ENCODE measurements around the gene RNF4.
"Not testable (repeated sequence)": the region's sequence is repeated elsewhere in the genome, so short reads cannot be mapped to it uniquely, and the experiment has no call there.

RNF4 gene

DNA sequence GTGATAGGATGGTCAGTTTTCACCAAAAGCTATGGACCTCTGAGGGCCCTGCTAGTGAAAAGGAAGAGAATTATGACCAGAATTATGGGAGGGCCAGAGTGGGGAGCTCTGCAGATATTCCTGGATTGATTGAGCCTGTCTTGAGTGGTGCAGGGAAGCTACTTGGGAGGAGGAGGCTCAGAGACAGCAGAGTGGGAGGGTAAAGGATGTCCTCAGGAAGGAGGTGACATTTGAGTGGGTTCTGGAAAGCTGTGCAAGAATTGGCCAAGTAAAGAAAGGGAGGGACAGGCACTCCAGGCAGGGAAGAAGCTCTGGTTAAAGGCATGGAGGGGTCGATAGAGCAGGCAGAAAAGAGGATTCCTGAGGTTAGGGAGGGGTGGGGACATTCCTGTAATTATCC, 24.1 kb downstream of the RNF4 start:
- DNase-seq, result no peak

DNA sequence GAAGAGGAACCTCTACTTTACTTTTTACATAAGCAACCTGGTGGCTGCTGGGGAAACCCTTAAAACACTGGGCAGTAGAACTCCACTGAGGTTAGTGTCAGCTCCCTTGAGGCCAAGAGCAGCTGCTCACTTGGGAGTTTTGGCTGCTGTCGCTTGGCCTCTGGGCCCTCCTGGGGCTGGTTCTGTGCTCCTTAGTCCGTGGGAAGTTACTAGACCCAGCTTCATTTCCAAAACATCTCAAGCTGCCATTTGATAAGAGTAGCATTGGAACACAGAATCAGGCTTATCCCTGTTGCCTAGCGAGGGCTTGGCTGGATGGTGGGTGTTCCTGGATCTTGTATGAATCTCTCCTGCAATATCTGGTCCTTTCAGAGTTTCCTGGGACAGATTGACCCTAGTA, 26.1 kb downstream of the RNF4 start:
- no peak for DNase-seq

DNA sequence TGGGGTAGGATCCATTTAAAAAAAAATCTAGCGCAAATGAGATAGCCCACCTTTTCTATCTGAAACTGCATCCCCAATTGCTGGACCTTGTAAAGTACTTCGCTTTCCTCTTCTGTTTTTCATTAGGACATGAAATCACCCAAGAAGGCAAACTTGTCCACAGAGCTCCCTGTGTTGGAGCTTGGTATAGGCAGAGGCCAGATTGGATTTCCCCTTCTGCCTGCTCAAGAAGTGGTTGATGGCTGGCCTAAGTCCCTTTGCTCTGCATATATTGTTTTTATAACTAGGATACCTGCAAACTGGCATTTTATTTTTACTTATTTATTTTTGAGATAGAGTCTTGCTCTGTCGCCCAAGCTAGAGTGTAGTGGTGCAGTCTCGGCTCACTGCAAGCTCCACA, 28.4 kb downstream of the RNF4 start:
- no peak for DNase-seq

DNA sequence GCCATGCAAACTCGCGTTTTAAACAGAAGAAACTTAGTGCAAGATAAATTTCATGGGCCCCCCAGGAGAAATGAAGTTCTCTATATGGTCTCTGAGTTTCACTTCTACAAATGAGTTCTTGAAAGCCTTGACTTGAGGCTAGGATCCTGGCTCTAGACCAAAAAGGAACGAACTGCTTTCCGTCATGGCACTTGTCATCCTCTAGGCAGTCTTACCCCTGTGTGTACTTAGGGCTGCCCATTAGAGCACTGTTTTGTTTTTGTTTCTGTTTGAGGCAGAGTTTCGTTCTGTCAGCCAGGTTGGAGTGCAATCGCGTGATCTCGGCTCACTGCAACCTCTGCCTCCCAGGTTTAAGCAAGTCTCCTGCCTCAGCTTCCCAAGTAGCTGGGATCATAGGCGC, 29.0 kb downstream of the RNF4 start:
- no peak for DNase-seq

DNA sequence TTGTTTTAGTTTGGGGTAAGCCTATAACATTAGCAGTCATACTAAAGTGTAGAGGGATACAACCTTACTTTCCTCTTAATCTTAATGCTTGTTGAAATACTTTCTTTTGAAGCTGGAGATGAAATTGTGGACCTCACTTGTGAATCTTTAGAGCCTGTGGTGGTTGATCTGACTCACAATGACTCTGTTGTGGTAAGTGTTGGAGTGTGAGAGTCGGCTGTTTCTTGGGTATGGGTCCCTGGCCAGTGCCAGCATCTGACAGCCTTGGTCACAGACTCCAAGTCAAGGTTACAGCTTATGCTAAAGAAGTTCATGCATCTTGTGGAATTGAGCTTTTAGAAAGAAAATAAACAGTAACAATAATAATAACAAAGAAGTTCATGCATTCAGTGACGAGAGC, 31.6 kb downstream of the RNF4 start:
- no peak for DNase-seq

DNA sequence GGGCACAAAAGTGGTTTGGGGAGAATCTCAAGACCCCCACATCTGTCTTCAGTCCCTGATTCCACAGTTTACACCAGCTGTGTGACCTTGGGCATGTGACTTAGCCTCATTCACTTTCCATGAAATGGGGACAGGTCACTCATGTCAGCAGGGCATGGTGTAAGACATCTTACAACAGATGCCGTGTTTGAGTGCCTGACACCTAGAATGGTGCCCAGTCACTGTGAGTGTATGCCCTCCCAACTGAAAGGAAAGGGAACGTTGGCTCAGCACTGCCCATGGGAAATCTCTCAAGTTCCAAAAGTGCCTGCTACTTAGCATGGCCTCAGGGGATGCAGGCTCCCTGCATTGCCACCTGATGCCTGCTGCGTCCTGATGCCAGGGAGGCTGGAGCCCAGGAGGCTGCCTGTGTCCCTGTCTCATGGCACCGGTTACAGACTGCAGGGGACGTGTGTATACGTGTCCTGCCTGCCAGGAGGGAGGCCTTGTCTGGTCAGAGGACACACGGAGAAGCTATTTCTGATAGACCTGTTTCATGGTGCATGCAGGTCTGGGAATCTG, 32.2 kb downstream of the RNF4 start:
- DNase-seq, result no peak

DNA sequence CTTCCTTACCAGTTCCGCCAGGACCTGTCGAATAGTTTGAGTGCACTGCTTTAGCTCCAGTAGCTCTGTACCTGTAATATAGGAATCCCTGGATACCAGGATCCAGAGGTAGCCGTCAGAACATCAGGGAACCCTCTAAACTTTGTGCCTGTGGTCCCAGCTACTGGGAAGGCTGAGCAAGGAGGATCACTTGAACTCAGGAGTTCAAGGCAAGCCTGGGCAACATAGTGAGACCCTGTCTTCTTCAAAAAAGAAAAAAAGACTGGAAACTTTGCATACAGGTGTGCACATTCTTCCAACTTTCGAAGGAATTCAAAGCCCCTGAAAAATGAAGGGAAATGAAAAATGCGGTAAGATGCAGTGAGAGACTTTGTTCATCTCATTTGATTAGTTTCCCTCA, 34.9 kb downstream of the RNF4 start:
- no peak for DNase-seq

DNA sequence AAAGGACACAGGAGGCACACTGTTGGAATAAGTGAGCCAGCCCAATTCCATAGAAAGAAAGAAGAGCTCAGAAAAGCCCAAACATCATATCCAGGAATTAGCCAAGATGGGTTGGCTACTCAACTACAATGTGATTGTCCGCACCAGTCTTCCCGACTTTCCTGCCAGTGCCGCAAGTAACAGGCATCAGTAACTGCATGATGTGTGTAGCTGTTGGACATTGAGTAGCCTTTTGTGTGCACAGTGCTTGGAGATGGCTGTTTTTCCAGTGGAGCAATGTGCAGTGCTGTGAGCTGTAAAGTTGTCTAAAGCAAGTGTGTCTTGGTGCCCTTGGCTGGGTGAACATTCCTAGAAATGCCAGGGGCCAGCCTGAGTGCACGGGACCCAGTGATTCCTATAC, 38.4 kb downstream of the RNF4 start:
- no peak for DNase-seq

DNA sequence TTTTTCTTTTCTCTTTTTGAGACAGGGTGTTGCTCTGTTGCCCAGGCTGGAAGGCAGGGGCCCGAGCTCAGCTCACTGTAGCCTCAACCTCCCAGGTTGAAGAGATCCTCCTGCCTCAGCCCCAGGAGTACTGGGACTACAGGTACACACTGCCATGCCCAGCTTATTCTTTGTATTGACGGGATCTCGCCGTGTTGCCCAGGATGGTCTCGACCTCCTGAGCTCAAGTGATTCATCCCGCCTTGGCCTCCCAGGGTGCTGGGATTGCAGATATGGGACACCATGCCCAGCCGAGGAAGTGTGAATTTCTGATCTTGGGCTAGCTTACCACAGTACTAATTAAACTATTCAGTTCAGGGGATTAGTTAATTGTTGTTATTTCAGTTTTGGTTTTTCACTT, 38.9 kb downstream of the RNF4 start:
- DNase-seq, result no peak

DNA sequence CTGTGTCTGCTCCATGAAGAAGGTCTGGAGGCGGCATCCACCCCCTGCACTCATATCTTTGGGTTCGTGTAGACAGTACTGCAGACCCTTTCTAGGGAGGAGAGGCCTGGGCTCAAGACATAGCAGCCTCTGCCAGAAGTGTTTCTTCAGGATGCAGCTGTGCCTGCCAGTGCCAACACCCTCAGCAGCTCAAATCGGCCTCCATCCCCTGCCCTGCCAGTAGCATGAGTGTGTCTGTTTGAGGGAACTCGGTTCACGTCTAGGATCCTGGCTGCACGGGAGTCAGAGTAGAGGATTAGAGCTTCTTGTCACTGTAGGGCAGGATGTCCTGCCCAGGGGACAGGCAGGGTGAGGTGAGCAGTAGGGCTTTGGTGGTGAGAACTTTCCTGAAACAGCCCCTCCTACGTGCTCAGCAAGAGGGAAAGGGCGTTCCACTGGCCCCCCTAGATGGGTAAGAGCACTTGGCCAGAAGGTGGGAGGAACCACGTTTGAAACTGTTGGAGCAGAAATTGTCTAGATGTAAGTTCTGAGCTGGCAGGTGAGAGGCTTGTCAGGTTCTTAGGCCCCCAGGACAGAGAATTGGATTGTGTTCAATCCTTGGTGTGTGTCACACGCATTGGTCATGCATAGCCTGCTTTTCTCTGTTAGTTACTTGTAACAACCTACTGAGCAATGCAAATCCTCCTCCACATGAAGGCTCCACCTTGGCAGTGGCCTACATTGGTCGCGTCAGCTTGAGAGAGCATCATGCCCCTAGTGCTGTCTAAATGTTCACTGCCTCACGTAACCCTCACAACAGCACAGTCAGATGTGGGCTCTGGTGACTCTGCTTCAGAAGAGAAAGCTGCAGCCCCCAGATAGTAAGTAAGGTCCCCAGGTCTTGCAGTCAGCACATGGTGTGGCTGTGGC, 41.7 kb downstream of the RNF4 start:
- DNase-seq, result no peak

DNA sequence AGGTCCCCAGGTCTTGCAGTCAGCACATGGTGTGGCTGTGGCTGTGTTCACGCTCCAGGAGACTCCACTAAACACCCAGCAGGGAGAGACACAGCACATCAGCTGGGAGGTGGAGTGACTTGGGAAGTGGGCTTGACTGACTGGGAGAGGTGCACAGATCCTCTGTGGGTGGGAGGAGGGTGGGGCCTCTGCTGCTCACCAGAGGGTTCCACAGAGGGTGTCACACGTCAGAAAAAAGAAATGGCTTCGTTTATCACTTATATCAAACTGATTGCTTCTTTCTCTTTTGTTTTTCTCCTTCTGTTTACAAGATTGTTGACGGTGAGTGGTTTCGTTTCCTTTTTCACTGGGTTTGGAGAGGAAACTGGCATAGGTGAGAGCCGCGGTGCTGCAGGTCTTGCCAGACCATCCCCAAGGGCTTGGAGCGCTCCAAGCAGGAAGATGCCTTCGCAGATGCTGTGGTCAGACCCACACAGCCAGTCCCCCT, 42.8 kb downstream of the RNF4 start:
- no peak for DNase-seq

DNA sequence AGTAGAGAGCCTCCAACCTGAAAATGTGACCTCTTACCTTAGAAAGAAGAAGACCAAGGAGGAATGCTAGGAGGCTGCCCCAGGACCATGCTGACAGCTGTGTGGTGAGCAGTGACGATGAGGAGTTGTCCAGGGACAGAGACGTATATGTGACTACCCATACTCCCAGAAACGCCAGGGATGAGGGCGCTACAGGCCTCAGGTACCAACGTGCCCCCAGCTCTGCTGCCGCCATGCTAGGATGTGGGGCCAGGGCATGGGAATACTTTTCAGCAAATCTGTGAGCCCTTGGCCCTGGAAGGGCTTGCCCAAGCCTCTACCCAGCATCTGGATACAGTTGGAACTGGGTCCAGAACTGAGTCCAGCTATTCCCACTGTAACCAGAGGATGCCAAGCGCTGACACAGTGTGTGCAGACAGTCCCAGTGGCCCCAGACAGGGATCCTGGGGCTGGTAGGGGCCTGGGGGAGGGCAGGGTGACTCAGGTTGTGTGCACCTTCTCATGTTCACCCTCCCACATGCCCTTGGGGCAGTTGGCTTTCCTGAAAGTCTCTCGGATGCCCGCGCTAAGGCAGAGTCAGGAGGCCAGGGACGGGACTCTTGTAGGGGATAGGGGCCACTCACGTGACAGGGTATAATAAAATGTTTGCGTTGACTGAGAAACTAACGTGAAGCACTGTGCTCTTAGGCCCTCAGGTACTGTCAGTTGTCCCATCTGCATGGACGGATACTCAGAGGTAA, 43.7 kb downstream of the RNF4 start:
- DNase-seq, result no peak

DNA sequence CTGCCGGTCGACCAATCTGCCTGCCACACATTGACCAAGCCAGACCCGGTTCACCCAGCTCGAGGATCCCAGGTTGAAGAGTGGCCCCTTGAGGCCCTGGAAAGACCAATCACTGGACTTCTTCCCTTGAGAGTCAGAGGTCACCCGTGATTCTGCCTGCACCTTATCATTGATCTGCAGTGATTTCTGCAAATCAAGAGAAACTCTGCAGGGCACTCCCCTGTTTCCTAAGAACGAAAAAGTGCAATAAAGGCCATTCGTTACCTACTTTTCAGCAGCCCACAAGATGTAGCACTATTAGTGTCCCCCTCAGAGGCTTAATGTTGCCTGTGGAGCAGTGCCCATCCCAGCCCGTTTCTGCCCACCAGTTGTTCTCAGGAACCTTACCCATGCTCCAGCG, 45.3 kb downstream of the RNF4 start:
- not testable (repeated sequence) for DNase-seq

DNA sequence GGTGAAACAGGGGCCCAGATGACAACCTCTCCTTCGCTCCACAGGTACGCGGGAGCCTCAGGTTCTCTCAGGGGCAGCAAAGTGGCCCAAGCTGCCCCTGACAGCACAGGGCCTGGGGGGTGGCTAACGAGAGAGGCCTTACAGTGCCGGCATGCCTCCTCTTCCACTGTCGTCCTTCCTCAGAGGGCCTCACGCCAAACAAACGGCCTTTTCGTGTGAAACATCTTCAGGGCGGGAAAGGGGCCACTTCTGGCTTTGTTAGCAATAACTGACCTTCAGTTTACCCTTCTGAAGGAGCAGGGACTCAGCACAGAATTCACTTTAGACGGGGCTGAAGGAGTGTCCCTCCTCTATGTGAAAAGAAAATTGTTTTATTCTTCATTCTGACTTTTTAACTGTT, 46.0 kb downstream of the RNF4 start:
- DNase-seq, result not testable (repeated sequence)

DNA sequence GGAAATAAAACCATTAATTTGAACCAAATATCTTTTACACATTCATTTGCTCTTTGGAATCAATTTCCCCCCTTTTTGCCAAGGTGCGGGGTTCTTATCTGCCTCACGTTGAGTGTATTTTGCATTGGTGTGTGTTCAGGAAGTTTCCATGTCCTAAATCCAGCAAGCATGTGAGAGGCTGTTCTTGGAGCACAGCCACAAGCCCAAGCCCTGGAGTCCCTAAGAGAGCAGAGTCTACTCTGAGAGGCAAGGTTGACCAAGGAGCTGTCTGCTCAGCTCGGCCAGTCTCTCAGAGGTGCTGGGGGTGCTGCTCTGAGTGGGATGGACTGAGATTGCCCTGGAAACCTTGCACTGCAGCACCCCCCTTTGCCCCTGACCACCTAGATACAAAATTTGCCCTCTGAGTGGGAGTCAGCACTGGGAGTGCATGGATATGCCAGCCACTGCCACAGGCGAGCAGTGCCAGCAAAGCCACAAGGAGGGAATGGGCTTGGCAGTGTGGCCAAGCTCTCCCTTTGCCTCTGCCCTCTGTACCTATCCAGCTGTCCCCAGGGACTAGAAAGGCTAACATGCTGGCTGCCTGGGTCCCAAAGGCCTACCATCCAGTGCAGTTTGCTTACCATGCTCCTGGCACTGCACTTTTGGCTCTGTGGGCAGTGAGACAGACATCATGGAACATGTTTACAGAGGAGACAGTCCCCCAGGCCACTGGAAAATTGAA, 47.1 kb downstream of the RNF4 start:
- no peak for DNase-seq

DNA sequence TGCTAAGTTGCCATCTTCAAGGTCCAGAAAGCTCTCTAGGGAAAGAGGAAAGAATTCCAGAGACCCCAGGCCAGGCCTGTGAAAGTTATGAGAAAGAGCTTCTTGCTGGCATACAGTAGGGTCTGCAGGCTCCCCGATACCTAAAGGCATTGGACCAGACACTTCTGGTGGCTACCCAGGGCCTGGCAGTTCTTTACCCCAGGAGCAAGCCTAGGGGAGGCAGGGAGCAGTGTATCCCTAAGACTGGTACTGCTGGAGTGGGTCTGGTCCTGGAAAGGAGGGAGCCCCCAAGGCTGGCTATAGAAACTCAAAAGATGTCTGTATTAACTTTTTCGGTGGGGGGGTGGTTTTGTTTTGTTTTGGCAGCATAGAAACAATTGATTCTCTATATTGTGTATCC, 47.7 kb downstream of the RNF4 start:
- no peak for DNase-seq

DNA sequence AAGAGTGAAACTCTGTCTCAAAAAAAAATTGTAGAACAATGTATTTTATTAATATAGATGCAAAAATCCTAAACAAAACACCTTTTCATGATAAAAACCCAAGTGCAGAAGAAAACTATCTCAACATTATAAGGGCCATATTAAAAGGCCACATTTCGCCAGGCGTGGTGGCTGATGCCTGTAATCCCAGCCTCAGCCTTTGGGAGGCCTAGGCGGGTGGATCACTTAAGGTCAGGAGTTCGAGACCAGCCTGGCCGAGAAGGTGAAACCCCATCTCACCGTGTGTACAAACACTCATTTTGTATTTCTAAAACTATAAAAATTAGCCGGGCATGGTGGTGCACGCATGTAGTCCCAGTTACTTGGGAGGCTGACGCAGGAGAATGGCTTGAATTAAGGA, 57.7 kb downstream of the RNF4 start:
- no peak for DNase-seq

DNA sequence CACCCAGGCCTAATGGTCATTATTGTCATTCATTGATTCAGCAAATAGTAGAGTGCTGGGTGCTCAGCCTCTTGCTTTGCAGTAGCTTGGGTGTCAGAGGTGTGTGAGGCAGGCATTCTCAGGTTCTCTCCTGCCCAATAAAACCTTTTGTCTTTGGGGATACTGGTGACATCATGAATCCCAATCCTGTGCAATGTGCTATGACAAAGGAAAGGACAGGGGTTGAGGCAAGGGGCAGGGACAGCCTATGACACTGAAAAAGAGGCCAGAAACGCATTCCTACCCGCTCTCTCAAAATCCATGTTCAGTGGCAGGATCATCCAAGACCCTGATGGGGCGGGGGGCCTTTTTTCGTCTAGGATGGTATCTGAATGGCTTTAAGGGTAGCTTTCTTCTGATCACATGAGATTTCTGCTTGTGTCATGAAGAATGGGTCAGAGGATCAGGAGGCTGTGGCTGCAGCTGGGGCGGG, 66.0 kb downstream of the RNF4 start:
- DNase-seq, result no peak

DNA sequence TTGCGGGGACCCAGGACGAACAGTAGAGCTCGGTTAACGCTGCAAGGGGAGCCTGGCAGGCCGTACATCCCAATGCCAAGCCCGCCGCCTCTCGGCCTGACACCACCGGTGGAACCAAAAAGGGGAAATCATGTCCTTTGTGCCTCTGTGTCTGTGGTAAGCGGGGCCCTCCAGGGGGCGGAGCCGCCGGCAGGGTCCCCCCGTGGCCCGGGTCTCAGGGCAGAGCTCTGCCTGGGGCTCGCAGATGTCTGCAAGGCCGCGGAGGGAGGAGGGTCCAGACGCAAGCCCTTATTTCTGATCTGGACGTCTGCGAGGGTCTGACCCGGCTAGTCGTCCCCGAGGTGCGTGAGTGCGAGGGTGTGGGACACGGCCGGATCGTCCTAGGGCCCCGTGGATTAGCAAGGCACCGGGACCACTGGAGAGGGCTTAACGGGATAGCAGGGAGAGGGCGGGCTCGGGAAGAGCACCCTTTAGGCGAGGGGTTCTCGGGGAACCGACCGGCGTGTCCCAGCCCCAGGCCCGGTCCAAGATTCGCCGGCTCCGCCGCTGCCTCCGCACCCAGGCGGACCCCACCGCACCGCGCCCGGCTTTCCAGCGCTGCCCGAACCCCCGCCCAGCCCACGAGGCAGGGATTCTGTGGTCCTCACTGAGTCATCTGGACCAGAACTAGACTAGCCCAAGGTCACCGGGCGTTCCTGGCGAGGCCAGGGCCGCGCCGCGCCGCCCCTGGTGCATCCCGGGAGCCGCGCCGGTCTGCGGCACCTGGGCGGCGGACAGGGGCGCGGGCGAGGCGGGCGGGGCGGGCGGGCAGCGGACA, 66.7 kb downstream of the RNF4 start:
- DNase-seq, result peak; percentile 36 to 75 (median 56)

DNA sequence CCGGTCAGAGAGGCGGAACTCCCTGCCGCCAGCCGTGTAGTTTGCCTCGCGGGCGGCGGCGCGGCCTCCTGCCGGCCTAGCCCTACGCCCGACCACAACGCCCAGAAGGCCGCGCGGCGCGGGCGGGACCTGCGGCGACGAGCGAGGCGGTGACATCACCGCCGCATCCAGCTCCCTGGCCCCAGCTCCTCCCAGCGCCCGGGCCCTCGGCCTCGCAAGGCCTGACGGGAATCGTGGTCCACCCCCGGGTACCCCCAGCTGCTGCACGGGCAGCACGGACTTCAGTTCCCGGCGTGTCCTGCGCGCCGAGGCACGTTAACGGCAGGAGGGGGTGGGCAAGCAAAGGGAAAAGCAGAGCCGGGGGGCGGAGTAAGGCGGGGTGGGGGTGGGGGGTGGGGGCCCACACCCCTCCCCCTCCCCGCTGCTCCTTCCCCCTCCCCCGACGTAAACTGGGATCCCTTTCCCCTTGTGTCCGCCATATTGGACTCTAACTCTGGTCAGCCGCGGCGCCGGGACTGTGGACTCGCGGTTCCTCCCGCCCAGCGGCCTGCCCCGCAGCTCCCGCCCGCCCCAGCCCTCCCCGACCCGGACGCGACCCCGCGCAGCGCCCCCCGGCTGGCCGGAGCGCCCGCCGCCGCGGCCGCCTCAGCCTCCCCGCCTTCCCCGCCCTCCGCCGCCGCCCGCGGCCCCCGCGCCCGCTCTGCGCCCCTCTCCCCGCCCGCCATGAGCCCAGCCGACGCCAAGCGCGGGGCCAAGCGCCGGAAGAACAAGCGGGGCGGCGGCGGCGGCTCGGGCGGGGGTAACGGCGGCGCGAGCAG, 67.5 kb downstream of the RNF4 start, which contains the start of gene FAM193A:
TSS of gene FAM193A (plus strand) at position 455 of the 818 bp plus-strand sequence. CDS start at position 724, 269 bp downstream.
- DNase-seq, result peak; percentile 93 to 99 (median 98)
